Breast epithelium (tissue), 4 donors: ENCODE results near the gene FADS2. TPM values are rescaled to one million over a fixed set of nuclear protein-coding genes. Genes with fewer than 3 reads are reported as not detected.

Experiments used
- DNase-seq, 2 donors: peaks; one replicate each; pipeline ENCODE4 v3.0.0-alpha.2; 2019; ENCODE audit warnings: low spot score in 2 of 2
- H3K27ac ChIP-seq, 2 donors: fragments of 200-600 bp; sonication (generic) in 1 of 2; one replicate each; pipeline ENCODE4 v1.5.1; 2016 to 2019; ENCODE audit warnings: mild to moderate bottlenecking in 1 of 2
- H3K27me3 ChIP-seq, 2 donors: fragments of 200-600 bp; sonication (generic) in 1 of 2; one replicate each; pipeline versions ENCODE4 v1.5.1 to v1.6.0; 2017 to 2019; ENCODE audit warnings: control low read depth in 1 of 2, mild to moderate bottlenecking in 1 of 2
- H3K36me3 ChIP-seq: fragments of 200-600 bp; one replicate; pipeline ENCODE4 v1.5.1; 2019
- H3K4me1 ChIP-seq, 2 donors: fragments of 200-600 bp; sonication (generic); one replicate each; pipeline ENCODE4 v1.5.1; 2016 to 2019; ENCODE audit warnings: control low read depth in 1 of 2
- H3K4me3 ChIP-seq, 3 donors: fragments of 200-600 bp; sonication (generic); 1 replicate in 2 of 3; 2 replicates in 1 of 3; pipeline ENCODE4 v1.5.1; 2016 to 2019; ENCODE audit warnings: mild to moderate bottlenecking in 3 of 3, moderate library complexity in 2 of 3
- H3K9me3 ChIP-seq, 2 donors: fragments of 200-600 bp; sonication (generic) in 1 of 2; one replicate each; pipeline ENCODE4 v1.5.1; 2016 to 2019; ENCODE audit warnings: control low read depth in 1 of 2
- POLR2A ChIP-seq: fragments of 450-650 bp; IDR thresholded peaks from one replicate; pipeline ENCODE4 v1.6.1; 2016; ENCODE audit warnings: antibody characterized with exemption, mild to moderate bottlenecking, moderate library complexity
- POLR2AphosphoS5 ChIP-seq, 3 donors: sonication (generic); formaldehyde crosslinking; IDR thresholded peaks; one replicate each; pipeline ENCODE4 v1.6.1; 2017; ENCODE audit warnings: antibody characterized with exemption in 3 of 3
- intact Hi-C: fragments of 100-400 bp; cut with DNase I; formaldehyde crosslinking; loops from one replicate; pipeline ENCODE4 v1.15.1; 2023; ENCODE audit warnings: low total_unique reads
- total RNA-seq, 3 donors: library from RNA; depleted of rRNA; stranded (reverse); fragments of >200 nt; gene quantifications; one replicate each; pipeline ENCODE4 v1.1.0, GENCODE V29; 2016
- TF ChIP-seq, protein P1 (sequence below), 3 donors: fragments of 450-650 bp; IDR thresholded peaks; one replicate each; pipeline ENCODE4 v1.5.1; 2016 to 2017; ENCODE audit warnings: antibody characterized with exemption in 3 of 3, mild to moderate bottlenecking in 3 of 3, moderate library complexity in 3 of 3

The FADS2 gene
- total RNA-seq, 3 donors from 2014 or later: 5.6 to 35.8 (median 7.5) TPM

DNA sequence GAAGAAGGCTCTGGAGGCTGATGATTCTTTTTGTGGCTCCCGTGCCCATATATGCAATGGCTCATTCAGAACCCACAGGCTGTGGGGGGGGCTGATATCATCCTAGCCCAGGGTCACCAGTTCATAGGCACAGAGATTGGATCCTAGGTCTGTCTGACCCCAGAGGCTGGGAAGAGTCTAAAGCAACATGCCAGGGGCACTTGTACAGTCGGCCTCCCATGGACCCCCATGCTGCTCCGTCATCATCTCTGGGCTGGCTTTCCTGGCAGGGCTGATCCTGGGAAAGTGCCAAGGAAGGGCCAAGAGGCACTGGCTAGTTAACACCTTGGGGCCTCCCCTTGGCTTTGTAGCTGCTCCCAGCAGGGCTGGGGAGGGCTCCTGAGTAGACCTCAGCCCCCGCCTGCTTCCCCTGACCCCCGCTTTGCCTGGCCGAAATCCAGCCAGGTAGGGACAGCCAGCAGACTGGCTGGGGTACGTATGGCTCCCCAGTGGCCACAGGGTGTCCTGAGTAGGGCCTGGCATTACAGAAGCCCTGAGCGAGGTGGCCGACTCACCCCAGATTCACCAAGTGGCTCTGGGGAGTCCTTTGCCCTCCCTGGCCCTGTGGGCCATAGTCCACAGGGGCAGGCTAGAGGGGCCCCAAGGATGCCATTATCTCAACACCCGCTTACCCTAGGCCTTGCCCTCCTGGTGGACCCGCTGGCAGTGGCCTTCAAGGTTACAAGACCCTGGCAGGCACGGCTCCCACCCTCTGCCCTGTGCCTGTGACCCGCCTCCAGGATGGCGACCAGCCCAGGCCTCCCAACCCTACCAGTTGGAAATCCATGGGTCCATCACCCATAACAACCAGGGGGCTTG is 40.7 kb downstream of the FADS2 start:
- no peak for TF ChIP-seq POLR2AphosphoS5 (IDR thresholded peaks at IDR 0.05)
- TF ChIP-seq, protein P1, sequence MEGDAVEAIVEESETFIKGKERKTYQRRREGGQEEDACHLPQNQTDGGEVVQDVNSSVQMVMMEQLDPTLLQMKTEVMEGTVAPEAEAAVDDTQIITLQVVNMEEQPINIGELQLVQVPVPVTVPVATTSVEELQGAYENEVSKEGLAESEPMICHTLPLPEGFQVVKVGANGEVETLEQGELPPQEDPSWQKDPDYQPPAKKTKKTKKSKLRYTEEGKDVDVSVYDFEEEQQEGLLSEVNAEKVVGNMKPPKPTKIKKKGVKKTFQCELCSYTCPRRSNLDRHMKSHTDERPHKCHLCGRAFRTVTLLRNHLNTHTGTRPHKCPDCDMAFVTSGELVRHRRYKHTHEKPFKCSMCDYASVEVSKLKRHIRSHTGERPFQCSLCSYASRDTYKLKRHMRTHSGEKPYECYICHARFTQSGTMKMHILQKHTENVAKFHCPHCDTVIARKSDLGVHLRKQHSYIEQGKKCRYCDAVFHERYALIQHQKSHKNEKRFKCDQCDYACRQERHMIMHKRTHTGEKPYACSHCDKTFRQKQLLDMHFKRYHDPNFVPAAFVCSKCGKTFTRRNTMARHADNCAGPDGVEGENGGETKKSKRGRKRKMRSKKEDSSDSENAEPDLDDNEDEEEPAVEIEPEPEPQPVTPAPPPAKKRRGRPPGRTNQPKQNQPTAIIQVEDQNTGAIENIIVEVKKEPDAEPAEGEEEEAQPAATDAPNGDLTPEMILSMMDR (IDR thresholded peaks at IDR 0.05): no peak
- no peak for TF ChIP-seq POLR2A
- no peak for DNase-seq
- Histone ChIP-seq H3K4me1 (no peaks in the 10 kb centered on the region), H3K27ac (no peak overlapping the region), H3K27me3 (no peaks in the 10 kb centered on the region), H3K9me3 (no peaks in the 10 kb centered on the region), H3K36me3 (no peaks in the 10 kb centered on the region), H3K4me3 (no peak overlapping the region)
- intact Hi-C loops: loop anchor here (1.0 kb wide), 1 partner anchor 30 kb away; no protein-coding TSS in a partner anchor

DNA sequence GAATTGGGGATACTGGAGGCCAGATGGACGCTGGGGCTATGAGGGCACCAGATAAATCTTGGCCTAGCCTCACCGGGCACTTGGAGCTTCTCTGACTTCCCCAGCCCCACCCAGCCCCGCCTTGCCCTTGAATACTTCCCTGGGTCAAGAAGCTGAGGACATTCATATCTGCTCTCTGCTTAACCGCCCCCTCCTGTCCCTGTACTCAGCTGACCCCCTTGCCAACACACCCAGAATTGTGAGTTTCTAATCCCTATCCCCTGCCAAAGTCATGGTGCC is 41.3 kb downstream of the FADS2 start:
- Histone ChIP-seq H3K4me3 (no peak overlapping the region), H3K27ac (no peak overlapping the region), H3K36me3 (no peaks in the 10 kb centered on the region), H3K9me3 (no peaks in the 10 kb centered on the region), H3K4me1 (no peaks in the 10 kb centered on the region), H3K27me3 (no peaks in the 10 kb centered on the region)
- intact Hi-C loops: loop anchor here (1.0 kb wide), 1 partner anchor 31 kb away; no protein-coding TSS in a partner anchor
- no peak for DNase-seq
- no peak for TF ChIP-seq POLR2A
- no peak for TF ChIP-seq POLR2AphosphoS5 (IDR thresholded peaks at IDR 0.05)

DNA sequence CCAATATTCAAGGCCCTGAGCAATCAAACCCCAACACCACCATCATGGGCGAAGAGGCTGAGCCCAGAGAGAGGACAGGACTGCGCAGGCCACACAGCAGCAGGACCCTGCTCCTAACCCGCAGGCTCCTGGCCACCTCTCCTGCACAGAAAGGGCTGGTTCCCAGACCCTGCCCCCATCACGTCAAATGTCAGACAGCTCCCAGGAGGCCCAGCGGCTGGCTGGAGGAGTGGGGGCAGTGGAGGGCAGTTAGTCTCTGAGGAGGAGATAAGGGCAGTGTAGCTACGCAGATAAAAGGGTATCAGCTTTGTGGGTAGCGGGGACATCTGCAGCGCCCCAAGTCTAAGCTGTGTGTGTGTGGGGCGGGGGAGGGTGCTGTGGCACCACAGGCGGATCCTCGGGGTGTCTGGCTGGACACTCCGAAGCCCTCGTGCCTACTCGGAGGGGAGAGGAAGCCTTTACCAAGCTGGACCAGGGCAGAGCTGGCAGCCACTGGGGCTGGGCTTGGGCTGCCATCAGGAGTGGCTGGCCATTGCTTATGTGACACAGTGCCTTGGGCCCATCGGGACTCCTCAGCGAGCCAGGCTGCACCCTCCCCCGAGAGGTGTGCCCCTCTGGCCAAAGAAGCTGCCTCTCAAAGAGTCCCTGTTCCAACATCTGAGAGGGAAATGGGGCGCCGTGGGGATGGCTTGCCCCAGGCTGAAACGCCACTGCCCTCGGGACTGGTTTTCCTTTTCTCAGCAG is 41.8 kb downstream of the FADS2 start:
- intact Hi-C loops: loop anchor here (1.0 kb wide), 1 partner anchor 32 kb away; no protein-coding TSS in a partner anchor
- no peak for TF ChIP-seq POLR2A
- no peak overlapping the region for H3K27ac ChIP-seq

DNA sequence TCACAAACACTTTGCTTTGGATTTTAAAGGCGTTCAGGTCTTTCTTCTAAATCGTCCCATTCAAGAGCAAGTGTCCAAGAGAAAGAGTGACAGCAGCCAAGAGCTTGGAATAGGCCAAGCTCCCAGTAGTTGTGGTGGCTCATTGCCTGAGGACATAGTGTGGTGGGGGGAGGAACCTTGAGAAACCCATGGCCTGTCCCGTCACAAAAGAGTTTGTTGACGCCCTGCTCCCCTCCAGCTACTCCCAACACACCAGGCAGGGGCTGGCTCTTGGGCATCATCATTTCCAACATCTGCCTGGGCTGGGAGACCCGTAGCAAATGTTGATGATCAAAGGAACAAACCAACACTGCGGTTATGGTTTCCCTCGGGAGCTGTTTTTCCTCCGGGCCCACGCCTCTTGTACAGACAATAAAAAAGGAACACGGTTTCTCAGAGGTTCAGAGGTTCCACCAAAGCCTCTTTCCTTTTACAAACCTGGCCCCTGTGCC is 42.5 kb downstream of the FADS2 start:
- Histone ChIP-seq H3K4me1 (no peaks in the 10 kb centered on the region), H3K27ac (no peak overlapping the region), H3K4me3 (no peak overlapping the region), H3K27me3 (no peaks in the 10 kb centered on the region), H3K36me3 (no peaks in the 10 kb centered on the region), H3K9me3 (no peaks in the 10 kb centered on the region)
- no peak for DNase-seq
- intact Hi-C loops: no loop called here
- TF ChIP-seq, protein P1 (IDR thresholded peaks at IDR 0.05): no peak
- TF ChIP-seq POLR2A (no peak), POLR2AphosphoS5 (IDR thresholded peaks at IDR 0.05) (no peak)

More for the DNA sequence above, 41.8 kb downstream of the FADS2 start:
- H3K4me1 ChIP-seq: no peaks in the 10 kb centered on the region
- DNase-seq: no peak
- no peaks in the 10 kb centered on the region for H3K27me3 ChIP-seq
- no peaks in the 10 kb centered on the region for H3K9me3 ChIP-seq
- no peaks in the 10 kb centered on the region for H3K36me3 ChIP-seq
- H3K4me3 ChIP-seq: no peak overlapping the region

DNA sequence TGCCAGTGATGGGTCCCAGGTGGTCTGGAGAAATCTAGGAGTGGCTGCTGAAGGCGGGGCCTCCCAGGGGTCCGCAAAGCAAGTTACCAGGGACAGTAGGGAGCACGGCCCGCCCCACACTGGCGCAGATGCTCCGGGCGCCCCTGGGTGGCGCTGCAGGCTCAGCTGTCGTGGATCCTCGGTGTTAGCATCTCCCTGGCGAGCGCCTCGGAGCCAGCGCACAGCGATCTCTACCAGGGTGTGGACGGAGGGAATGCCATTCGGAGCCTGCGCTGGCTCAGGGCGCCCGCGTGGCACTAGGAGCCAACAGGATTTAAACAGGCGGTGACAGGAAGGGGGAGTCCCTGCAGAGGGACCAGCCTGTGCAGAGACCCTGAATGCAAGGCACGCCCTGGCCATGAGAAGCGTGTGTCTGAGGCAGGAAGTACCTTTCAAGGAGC is 43.1 kb downstream of the FADS2 start:
- peak in 1 of 2 donors; percentile 50 for DNase-seq
- Histone ChIP-seq H3K4me1 (no peaks in the 10 kb centered on the region), H3K36me3 (no peaks in the 10 kb centered on the region), H3K27me3 (no peaks in the 10 kb centered on the region), H3K9me3 (no peaks in the 10 kb centered on the region), H3K27ac (no peak overlapping the region), H3K4me3 (peak overlapping the region in 1 of 3 donors; percentile 36)
- intact Hi-C loops: no loop called here
- no peak for TF ChIP-seq POLR2AphosphoS5 (IDR thresholded peaks at IDR 0.05)
- TF ChIP-seq, protein P1 (IDR thresholded peaks at IDR 0.05): peak; percentile 70 to 84 (median 81)
